Germinal center (tissue), 1 donor: ENCODE data around the gene RNF121.
"Not testable (repeated sequence)": the region's sequence is repeated elsewhere in the genome, so short reads cannot be mapped to it uniquely, and the experiment has no call there.

ENCODE experiments used
- DNase-seq: peaks from one replicate; pipeline ENCODE4 v3.0.0; 2012; ENCODE audit warnings: mixed read lengths, low spot score

RNF121 gene

DNA sequence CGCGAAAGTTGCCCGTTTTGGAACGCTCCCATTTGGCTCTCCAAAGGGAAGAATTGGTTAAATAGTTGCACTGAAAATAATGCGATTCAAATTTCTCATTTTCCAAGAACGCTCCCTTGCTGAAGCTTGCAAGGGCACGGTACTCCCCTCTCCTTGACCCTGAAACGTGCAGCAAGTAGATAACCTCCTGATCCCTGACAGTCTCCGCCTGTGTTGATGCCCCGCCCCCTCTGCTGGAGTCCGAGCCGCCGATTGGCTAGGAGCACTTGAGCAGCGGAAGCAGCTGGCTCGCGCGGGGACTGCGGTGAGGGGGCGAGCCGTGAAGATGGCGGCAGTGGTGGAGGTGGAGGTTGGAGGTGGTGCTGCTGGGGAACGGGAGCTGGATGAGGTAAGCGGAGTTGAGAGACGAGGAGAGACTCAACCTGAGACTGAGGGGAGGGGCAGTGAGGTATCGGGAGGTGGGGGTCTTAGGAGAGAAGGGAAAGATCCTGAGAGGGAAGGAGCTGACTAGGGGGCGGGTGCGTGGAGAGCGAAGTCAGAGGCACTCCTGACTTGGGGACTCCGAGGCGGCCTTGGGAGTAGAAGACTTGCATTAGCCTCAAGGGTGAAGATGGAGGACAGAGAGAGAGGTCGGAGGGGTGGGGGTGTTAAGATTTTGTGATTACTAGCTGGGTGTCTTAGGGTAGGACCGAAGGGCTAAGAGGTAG, at the start of gene RNF121:
Gene RNF121, plus strand, starts transcription at position 310 of the 707 bp plus-strand sequence. Its CDS starts 16 bp downstream, at position 326.
- DNase-seq = peak; percentile 95

DNA sequence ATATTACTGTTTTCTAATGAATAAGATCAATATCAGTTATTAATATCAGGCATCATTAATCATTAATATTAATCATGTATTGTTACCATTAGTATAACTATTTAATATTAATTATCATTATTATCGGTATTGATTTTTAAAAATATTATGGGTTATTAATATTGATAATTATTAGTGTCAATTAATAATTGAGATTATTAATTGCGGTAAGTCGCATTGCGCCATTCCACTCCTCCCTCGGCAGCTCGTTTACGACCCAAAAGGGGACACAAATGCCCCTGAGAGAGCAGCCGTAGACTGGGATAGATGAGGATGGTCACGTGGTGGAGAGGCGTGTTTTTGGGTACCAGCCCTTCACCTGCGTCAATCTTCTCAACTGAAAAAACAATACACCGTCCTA, 43.0 kb upstream of the RNF121 start:
- not testable (repeated sequence) for DNase-seq

GRCh38 chr11:71888335-71889010, 40.4 kb upstream of the RNF121 start:
- not testable (repeated sequence) for DNase-seq

DNA sequence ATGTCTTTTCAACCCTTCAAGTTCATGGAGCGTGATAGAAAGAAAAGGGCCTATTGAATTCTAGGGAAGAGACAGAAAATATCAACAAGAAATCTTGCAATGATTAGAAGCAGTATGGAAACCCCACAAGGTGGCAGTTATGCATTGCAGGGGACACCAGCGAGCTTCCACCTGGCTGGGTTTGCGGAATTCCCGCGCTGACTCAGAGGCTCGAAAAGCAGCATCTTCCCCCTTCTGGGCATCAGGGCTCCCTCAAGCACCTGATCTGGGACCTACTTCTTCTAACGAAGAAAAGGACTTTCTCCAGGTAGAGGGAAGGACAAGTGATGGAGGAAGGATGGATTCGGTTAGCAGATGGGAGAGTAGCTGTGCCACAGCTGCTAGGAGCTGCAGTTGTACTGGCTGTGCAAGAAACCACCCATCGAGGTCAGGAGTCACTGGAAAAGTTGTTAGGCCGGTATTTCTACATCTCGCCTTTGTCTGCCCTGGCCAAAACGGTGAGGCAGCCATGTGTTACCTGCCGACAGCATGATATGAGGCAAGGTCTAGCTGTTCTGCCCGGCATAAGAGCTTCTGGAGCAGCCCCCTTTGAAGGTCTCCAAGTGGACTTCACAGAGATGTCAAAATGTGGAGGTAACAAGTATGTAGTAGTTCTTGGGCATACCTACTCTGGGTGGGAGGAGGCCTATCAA, 39.5 kb upstream of the RNF121 start:
- DNase-seq = not testable (repeated sequence)

GRCh38 chr11:71895961-71896360, 32.9 kb upstream of the RNF121 start:
- DNase-seq = no peak

GRCh38 chr11:71901137-71901536, 27.7 kb upstream of the RNF121 start:
- not testable (repeated sequence) for DNase-seq

GRCh38 chr11:71908218-71908617, 20.6 kb upstream of the RNF121 start:
- no peak for DNase-seq

- not testable (repeated sequence) for DNase-seq
Observed at GRCh38 chr11:71910775-71911174, 18.1 kb upstream of the RNF121 start.

DNA sequence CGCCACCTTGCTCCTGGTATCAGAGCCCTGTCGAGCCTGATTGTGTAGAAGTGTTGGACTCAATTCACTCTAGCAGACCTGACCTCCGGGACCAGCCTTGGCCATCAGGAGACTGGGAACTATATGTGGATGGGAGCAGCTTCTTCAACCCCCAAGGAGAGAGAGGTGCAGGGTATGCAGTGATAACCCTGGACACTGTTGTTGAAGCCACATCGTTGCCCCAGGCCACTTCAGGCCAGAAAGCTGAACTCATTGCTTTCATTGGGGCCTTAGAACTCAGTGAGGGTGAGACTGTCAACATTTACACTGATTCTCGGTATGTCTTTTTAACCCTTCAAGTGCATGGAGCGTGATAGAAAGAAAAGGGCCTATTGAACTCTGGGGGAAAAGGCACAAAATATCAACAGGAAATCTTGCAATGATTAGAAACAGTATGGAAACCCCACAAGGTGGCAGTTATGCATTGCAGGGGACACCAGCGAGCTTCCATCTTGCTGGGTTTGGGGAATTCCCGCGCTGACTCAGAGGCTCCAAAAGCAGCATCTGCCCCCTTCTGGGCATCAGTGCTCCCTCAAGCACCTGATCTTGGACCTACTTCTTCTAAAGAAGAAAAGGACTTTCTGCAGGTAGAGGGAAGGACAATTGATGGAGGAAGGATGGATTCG, 17.4 kb upstream of the RNF121 start:
- not testable (repeated sequence) for DNase-seq

- DNase-seq = not testable (repeated sequence)
Observed at GRCh38 chr11:71911986-71912340, 16.9 kb upstream of the RNF121 start.

DNA sequence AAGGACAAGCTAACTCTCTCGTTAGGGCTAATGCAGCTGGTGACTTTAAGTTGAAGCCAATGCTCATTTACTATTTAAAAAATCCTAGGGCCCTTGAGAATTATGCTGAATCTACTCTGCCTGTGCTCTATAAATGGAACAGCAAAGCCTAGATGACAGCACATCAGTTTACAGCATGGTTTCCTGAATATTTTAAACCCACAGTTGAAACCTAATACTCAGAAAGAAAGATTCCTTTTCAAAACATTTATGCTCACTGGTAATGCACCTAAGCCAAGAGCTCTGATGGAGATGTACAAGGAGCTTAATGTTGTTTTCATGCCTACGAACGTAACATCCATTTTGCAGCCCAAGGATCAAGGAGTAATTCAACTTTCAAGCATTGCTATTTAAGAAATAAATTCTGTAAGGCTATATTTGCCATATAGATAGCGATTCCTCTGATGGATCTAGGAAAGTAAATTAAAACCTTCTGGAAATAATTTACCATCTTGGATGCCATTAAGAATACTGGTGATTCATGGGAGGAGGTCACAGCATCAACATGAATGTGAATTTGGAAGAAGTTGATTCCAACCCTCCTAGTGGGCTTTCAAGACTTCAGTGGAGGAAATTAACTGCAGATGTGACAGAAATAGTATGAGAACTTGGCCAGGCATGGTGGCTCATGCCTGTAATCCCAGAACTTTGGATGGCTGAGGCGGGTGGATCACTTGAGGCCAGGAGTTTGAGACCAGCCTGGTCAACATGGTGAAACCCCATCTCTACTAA, 14.9 kb upstream of the RNF121 start:
- no peak for DNase-seq

DNA sequence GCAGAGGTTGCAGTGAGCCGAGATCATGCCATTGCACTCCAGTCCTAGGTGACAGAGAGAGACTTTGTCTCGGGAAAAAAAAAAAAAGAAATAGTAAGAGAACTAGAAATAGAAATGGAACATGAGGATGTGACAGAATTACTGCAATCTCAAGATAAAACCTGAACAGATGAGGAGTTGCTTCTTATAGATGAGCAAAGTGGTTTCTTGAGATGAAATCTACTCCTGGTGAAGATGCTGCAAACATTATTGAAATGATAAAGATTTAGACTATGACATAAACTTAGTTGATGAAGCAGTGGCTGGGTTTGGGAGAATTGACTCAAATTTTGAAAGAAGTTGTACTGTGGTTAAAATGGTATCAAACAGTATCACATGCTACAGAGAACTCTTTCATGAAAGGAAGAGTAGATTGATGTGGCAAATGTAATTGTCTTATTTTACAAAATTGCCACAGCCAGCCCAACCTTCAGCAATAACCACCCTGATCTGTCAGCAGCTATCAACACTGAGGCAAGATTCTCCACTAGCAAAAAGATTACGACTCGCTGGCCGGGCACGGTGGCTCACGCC, 14.1 kb upstream of the RNF121 start:
- no peak for DNase-seq

DNA sequence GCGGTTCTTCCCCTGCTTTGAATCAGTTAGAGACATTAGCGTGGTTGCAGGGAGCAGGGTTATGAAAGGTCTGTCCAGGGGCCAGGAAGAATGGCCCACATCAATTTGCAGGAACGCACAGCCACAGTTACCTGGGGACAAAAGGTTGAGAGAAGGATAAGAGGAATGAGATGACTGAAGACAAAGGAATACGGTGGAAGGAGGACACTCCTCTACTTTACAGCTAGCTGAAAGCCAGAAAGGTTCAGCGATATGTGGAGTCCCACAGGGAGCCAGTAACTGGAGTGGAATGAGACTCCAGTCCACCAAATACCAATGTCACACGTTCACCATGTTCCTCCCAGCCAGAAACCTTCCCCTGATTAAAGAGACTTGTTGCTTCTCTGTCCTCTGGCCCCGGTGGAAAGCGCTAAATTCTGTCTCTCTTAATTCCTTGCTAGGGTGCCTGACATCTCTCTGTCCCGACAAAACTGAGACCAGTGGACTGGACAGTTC, 11.2 kb upstream of the RNF121 start:
- no peak for DNase-seq

- DNase-seq = peak; percentile 80
Observed at GRCh38 chr11:71927820-71928736, 768 bp upstream of the RNF121 start, which contains the start of gene XNDC1N. Gene XNDC1N (minus strand): TSS chr11:71928594. CDS start chr11:71923353, 5,241 bp downstream.

DNA sequence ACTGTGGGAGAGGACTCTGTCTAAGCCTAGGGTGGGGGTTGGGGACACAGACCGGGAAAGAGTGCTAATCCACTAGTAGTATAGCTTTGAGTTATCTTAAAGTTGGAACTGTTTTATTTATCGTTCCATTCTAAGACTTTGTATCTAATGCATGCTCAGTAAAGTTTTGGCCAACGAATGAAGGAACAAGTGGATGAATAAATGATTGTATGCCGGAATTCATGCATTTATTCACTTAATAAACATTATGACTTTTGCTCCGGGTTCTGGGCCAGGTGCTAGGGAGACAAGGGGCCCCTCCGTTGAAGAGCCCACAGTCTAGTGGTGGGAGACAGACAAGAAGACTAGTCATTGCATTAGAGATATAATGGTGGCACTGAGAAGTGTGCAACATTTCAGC, 645 bp downstream of the RNF121 start:
- DNase-seq = no peak

GRCh38 chr11:71930556-71931244, 1.9 kb downstream of the RNF121 start:
- no peak for DNase-seq

DNA sequence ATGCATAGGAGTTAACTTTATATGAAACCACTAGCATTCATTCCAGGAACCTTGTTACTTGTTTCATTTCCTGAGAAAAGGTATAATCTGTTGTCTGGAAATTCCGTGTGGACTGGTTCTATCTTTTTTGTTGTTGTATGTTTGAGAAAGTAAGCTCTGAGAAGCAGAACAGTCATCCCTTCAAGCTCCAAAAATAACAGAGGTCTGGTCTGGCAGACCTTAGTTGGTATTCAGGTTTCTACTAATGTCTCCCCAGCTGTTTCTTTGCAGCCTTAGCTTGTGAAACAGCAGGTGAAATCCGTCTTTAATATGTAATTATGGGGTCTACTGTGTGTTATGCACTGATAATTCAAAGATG, 2.4 kb downstream of the RNF121 start:
- DNase-seq = no peak

DNA sequence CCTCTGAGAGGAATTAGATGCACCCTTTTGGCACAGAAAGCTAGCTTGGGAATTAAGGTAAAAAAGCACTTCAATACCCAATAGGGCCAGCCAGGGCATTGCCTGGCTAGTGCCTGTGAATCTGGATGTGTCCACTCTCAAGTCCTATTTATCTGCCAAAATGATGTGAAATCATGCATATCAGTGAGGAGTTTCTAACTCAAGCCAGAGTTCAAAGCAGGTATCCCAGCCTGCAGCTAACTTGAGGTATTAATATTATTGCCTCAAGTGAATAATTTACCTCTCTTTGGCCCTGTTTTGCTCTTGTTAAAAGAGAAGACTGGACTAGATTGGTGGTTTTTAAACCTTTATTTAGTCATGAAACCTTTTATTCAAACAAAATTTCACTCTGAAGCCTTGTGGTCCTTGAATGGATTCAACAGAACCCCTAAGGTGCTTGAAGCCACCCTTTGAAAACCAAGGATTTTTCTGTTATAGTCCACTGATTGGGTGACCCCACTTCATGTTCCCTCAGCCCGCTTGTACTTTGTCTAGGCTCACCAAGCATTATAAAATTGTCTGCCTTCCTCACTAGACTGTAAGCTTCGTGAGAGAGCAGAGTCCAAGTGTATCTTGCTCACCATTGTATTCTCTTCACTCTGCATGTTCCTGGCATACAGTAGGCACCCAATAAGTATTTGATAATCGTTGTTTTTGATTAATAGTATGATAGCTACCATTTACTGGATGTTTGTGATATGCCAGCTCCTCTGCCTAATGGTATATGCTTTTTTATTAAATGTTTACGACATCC, 4.5 kb downstream of the RNF121 start:
- DNase-seq = no peak

DNA sequence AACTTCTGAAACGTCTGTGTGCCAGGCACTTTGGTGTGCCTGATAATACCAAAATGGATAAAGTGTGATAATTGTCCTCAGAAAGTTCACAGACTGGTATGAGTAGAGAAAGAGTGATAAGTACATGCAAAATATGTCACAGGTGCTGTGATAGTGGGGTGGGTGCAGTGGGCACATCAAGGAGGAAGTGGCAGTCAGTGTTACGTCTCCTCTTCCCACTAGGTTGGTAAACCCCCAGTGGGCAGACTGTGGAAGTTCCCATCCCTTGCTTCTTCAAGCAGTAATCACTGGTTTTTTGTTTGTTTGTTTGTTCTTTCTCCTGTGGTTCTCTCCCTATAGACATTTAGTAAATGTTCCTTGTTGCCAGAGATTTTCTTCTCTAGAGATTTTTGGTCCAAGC, 5.4 kb downstream of the RNF121 start:
- peak; percentile 64 for DNase-seq
